Nephron (organoid): ENCODE results near the gene AQP12A.

Experiments used
- H3K27ac Mint-ChIP-seq, 3 experiments: 2 replicates each; pipeline ENCODE4 v1.8.0; 2020; ENCODE audit warnings: mixed read lengths in 3 of 3, mild to moderate bottlenecking in 2 of 3, moderate library complexity in 1 of 3
- H3K27me3 Mint-ChIP-seq: 2 replicates; pipeline ENCODE4 v1.8.0; 2021; ENCODE audit warnings: low read depth, mild to moderate bottlenecking, moderate library complexity, mixed read lengths
- H3K36me3 Mint-ChIP-seq: 2 replicates; pipeline ENCODE4 v1.8.0; 2020; ENCODE audit warnings: low read depth, mixed read lengths
- H3K4me1 Mint-ChIP-seq: 2 replicates; pipeline ENCODE4 v1.8.0; 2020; ENCODE audit warnings: mixed read lengths
- H3K4me3 Mint-ChIP-seq, 3 experiments: 2 replicates each; pipeline ENCODE4 v1.8.0; 2020; ENCODE audit warnings: mild to moderate bottlenecking in 3 of 3, mixed read lengths in 3 of 3, moderate library complexity in 2 of 3
- H3K9me3 Mint-ChIP-seq: 2 replicates; pipeline ENCODE4 v1.8.0; 2020; ENCODE audit warnings: mixed read lengths
- CTCF ChIP-seq, 3 experiments: fragments of 200-600 bp; sonication (generic); IDR thresholded peaks; one replicate each; pipeline ENCODE4 v1.5.0; 2021; ENCODE audit warnings: antibody characterized with exemption in 3 of 3; ENCODE audit not compliant: unreplicated experiment in 3 of 3

AQP12A gene

GRCh38 chr2:240746671-240747070 is 55.0 kb downstream of the AQP12A start:
- Mint-ChIP-seq H3K4me3 (no peak overlapping the region), H3K4me1 (no peaks in the 10 kb centered on the region), H3K27me3 (no peaks in the 10 kb centered on the region), H3K27ac (no peak overlapping the region), H3K9me3 (no peaks in the 10 kb centered on the region), H3K36me3 (no peaks in the 10 kb centered on the region)
- TF ChIP-seq CTCF (IDR thresholded peaks at IDR 0.05; ENCODE audit: unreplicated experiment in 3 of 3) = no peak

- no peak overlapping the region for H3K27ac Mint-ChIP-seq
- TF ChIP-seq CTCF (IDR thresholded peaks at IDR 0.05; ENCODE audit: unreplicated experiment in 3 of 3) = no peak
- H3K36me3 Mint-ChIP-seq = no peaks in the 10 kb centered on the region
- H3K27me3 Mint-ChIP-seq = no peaks in the 10 kb centered on the region
- no peaks in the 10 kb centered on the region for H3K9me3 Mint-ChIP-seq
- no peaks in the 10 kb centered on the region for H3K4me1 Mint-ChIP-seq
- no peak overlapping the region for H3K4me3 Mint-ChIP-seq
Measured at GRCh38 chr2:240747256-240747655, 55.6 kb downstream of the AQP12A start.
